ENCODE measurements around the gene TLX2. TPM values are rescaled to one million over a fixed set of nuclear protein-coding genes. Genes with fewer than 3 reads are reported as not detected.
"Not testable (repeated sequence)": the region's sequence is repeated elsewhere in the genome, so short reads cannot be mapped to it uniquely, and the experiment has no call there.

Gene TLX2
- total RNA-seq, 4 donors from 2014 or later, result not detected

DNA sequence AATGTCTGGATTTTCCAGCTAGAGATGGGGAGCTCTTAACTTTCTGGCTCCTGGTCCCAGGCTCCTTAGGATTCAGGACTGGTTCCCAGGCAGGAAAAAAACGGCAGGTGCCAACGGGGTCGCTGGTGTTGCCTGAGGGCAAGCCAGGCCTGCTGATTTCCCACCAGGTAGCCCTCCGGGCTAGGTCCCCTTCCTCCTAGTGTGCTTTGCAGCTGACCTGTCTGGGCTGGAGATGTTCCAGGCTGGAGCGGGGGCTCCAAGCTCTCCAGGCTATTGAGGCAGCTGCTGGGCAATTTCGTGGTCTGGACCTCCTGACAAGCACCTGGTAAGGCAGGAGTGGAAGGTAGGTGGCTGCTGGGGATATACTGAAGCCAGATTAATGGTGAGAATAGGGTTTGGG lies 39.8 kb upstream of the TLX2 start:
- WGBS, 2 donors, result 87 to 90% methylated on average over 6 of the region's 6 CpGs
- intact Hi-C loops (cut with DNase I; ENCODE audit: low total_unique reads), result no loop called here
- no peak for TF ChIP-seq POLR2A (IDR thresholded peaks at IDR 0.05)
- TF ChIP-seq, protein P1, sequence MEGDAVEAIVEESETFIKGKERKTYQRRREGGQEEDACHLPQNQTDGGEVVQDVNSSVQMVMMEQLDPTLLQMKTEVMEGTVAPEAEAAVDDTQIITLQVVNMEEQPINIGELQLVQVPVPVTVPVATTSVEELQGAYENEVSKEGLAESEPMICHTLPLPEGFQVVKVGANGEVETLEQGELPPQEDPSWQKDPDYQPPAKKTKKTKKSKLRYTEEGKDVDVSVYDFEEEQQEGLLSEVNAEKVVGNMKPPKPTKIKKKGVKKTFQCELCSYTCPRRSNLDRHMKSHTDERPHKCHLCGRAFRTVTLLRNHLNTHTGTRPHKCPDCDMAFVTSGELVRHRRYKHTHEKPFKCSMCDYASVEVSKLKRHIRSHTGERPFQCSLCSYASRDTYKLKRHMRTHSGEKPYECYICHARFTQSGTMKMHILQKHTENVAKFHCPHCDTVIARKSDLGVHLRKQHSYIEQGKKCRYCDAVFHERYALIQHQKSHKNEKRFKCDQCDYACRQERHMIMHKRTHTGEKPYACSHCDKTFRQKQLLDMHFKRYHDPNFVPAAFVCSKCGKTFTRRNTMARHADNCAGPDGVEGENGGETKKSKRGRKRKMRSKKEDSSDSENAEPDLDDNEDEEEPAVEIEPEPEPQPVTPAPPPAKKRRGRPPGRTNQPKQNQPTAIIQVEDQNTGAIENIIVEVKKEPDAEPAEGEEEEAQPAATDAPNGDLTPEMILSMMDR (IDR thresholded peaks at IDR 0.05), result no peak
- H3K4me3 ChIP-seq (ENCODE audit: low read depth, poor library complexity, severe bottlenecking), result no peak overlapping the region
- no peak for DNase-seq (ENCODE audit: low spot score in 2 of 2)

DNA sequence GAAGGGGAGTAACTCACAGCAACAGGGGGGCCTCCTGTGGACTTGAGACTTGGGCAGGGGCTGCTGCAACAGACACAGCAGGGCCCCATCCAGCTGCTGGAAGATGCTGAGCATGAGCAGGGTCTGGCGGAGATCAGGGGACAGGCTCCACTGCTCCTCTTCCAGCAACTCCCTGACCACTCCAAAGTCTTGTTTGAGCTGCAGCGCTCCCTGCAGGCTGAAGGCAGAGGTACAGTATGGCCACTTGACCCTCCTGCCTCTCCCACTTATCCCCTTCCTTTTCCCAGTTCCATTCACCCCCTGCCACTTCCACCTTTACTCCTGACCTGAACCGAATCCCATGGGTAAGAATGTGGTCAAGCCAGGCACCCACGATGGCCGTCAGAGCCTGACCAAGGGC lies 39.4 kb upstream of the TLX2 start:
- DNase-seq (ENCODE audit: low spot score in 2 of 2), result no peak
- WGBS, 2 donors, result 90 to 93% methylated on average over 5 of the region's 5 CpGs
- TF ChIP-seq, protein P1 (IDR thresholded peaks at IDR 0.05), result no peak
- TF ChIP-seq POLR2A (IDR thresholded peaks at IDR 0.05), result no peak
- intact Hi-C loops (cut with DNase I; ENCODE audit: low total_unique reads), result no loop called here
- H3K4me3 ChIP-seq (ENCODE audit: low read depth, poor library complexity, severe bottlenecking), result no peak overlapping the region

DNA sequence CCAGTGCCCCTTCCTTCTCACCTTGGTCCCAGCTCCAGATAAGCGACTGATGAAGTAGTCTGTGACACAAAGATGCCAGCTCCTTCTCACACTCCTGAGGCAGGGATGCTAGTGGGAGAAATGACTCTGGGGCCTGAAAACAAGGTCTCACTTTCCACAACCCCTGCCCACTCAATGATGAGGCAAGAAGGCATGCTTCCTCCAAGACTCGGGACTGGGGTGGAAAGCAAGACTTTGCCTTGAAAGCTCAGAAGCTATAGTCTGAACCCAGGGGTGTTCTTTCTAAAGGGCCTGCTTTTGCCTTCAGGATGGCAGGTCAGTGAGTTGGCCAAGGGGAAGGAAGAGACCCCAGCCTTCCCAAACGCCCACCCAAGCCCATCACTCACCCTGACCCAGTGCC lies 32.8 kb upstream of the TLX2 start:
- 46 to 54% methylated on average over 3 of the region's 3 CpGs for WGBS, 2 donors
- intact Hi-C loops (cut with DNase I; ENCODE audit: low total_unique reads), result loop anchor here (5.0 kb wide), 1 partner anchor 106 kb away; no protein-coding TSS in a partner anchor
- no peak for DNase-seq (ENCODE audit: low spot score in 2 of 2)
- H3K4me3 ChIP-seq (ENCODE audit: low read depth, poor library complexity, severe bottlenecking), result peak overlapping the region; percentile 82
- TF ChIP-seq, protein P1 (IDR thresholded peaks at IDR 0.05), result no peak
- TF ChIP-seq POLR2A (IDR thresholded peaks at IDR 0.05), result no peak

DNA sequence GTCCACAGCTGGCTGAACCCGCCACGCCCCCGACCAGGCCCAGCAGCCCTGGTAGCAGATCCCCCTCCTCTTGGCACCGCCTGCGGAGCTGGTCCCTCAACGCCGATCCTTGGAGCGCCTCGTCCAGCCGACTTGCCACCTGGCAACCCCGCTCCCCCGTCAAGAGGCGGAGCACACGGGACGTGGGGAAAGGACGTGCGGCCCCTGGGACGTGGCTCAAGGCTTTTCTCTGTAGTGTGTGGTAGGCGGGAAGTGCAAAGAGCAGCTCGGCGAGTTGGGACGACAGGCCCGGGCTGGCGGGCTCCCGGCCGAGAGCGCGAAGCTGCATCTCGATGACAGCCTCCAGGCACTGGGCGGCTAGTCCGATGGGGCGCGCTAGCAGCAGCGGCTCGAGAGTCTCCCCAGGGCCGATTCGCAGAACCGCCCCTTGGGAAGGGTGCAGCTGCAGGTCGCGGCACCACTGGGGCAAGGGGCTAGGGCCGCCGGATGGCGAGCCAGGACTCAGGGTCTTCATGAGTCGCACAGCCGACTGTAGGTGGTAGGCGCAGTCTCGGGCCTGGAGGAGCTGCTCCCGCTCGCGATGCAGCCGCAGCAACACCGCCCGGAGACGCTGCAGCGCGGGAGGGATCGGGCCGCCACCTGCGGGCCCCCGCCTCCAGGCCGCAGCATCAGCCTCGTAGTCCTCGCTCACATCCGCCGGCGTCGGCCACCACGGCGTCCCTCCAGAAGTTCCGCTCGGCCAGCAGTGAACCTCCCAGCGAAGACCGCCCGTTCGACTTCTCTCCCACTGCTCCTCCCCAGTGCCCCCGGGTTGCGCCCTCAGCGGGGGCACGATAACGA lies 32.1 kb upstream of the TLX2 start:
- intact Hi-C loops (cut with DNase I; ENCODE audit: low total_unique reads), result loop anchor here (5.0 kb wide), 1 partner anchor 105 kb away; no protein-coding TSS in a partner anchor
- no peak for TF ChIP-seq POLR2A (IDR thresholded peaks at IDR 0.05)
- TF ChIP-seq, protein P1 (IDR thresholded peaks at IDR 0.05), result no peak
- peak in 1 of 2 donors; percentile 92 for DNase-seq (ENCODE audit: low spot score in 2 of 2)
- H3K4me3 ChIP-seq (ENCODE audit: low read depth, poor library complexity, severe bottlenecking), result peak overlapping the region; percentile 82
- 0 to 3% methylated on average over 29 to 62 of the region's 80 CpGs for WGBS, 2 donors

DNA sequence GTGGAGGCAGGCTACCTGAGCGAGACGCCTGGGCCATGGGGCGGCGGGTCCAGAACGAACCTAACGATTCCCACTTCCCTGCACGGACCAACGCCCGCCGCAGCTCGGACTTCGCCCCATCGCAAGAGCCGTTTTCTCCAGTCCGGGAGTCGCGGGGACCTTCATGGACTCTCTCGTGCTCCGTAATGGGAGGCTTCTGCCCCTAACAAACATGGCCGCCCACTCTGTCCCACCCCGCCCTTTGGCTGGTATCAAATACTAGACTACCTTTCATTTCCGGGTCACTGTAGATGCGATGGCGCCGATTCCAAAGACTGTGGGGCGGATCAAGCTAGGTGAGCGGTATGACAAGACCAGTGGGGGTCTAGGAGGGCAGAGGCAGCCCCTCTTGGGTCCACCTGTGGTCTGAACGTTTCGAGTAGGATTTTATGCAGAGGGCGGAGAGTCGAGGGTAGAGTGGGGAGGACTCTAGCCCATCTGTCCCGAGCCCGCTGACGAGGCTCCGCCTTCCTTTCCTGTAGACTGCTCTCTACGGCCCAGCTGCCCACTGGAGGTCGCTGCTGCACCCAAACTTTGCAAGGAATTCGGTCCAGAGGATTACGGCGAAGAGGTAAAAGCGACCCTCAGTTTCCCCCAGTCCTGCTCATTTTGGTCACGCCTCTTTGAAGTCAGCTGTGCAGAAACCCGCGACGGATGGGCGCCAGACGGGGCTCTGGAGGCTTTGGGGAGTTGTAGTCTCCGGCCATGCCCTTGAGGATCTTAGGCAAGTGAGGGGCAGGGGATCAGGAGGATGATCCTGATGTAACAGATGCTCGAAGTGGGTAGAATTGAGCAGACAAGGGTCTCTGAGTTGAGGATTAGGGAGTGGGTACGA lies 31.2 kb upstream of the TLX2 start, which contains the start of the genes CCDC142 and TTC31:
Gene CCDC142, minus strand, starts transcription at position 198 of the 874 bp plus-strand sequence. Its CDS starts 161 bp downstream, at position 37.
Gene TTC31, plus strand, starts transcription at position 281 of the 874 bp plus-strand sequence. Its CDS starts 15 bp downstream, at position 296.
- peak; percentile 98 to 100 for DNase-seq (ENCODE audit: low spot score in 2 of 2)
- no peak for TF ChIP-seq POLR2A (IDR thresholded peaks at IDR 0.05)
- TF ChIP-seq, protein P1 (IDR thresholded peaks at IDR 0.05), result peak in 1 of 3 donors; percentile 84
- H3K4me3 ChIP-seq (ENCODE audit: low read depth, poor library complexity, severe bottlenecking), result peak within 1 kb of the TSS; percentile 82
- intact Hi-C loops (cut with DNase I; ENCODE audit: low total_unique reads), result loop anchor here (5.0 kb wide), 1 partner anchor 104 kb away; no protein-coding TSS in a partner anchor
- WGBS, 2 donors, result 0 to 1% methylated on average over 35 to 49 of the region's 50 CpGs

DNA sequence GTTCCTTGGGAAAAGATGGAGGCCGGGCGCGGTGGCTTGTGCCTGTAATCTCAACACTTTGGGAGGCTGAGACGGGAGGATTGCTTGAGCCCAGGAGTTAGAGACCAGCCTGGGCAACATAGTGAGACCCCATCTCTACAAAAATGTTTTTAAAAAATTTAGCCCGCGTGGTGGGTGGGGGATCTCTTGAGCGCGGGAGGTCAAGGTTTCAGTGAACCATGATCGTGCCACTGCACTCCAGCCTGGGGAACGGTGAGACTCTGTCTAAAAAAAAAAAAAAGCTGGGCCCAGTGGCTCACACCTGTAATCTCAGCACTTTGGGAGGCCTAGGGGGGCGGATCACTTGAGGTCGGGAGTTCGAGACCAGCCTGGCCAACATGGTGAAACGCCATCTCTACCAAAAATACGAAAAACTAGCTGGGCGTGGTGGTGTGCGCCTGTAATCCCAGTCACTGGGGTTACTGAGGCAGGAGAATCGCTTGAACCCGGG lies 30.5 kb upstream of the TLX2 start:
- H3K4me3 ChIP-seq (ENCODE audit: low read depth, poor library complexity, severe bottlenecking), result peak overlapping the region; percentile 82
- DNase-seq (ENCODE audit: low spot score in 2 of 2), result not testable (repeated sequence)
- intact Hi-C loops (cut with DNase I; ENCODE audit: low total_unique reads), result loop anchor here (5.0 kb wide), 1 partner anchor 104 kb away; no protein-coding TSS in a partner anchor
- WGBS, 2 donors, result 81 to 82% methylated on average over 19 of the region's 19 CpGs

Data from lower leg skin (tissue), 4 donors.